Activated CD4-positive, alpha-beta T cell treated with anti-CD3 and anti-CD28 coated beads for 36 hours (primary cell): Measurements from ENCODE around the gene LRP8. TPM values are rescaled to one million over a fixed set of nuclear protein-coding genes. Genes with fewer than 3 reads are reported as not detected.

ENCODE experiments used
- ATAC-seq: fragments of 200-7000 bp; cut with Tn5 transposase; one replicate; pipeline ENCODE4 v1.10.0; 2021; ENCODE audit warnings: mild to moderate bottlenecking, moderate library complexity
- CTCF ChIA-PET: fragments of 350-600 bp; sonication (Branson Sonifier 250); formaldehyde crosslinking; loops from one replicate; lab custom pipeline; 2021; ENCODE audit warnings: antibody characterized with exemption; lab: Charles Lee
- POLR2A ChIA-PET: fragments of 350-600 bp; sonication (Branson Sonifier 250); formaldehyde crosslinking; loops from one replicate; lab custom pipeline; 2021; ENCODE audit warnings: antibody characterized with exemption, inconsistent platforms; lab: Charles Lee
- DNase-seq: peaks from one replicate; pipeline ENCODE4 v3.0.0-alpha.2; 2020
- H3K27ac Mint-ChIP-seq: one replicate; pipeline ENCODE4 v1.8.0; 2021; ENCODE audit warnings: mixed read lengths
- H3K27me3 Mint-ChIP-seq: one replicate; pipeline ENCODE4 v1.8.0; 2021; ENCODE audit warnings: mixed read lengths
- H3K36me3 Mint-ChIP-seq: one replicate; pipeline ENCODE4 v1.8.0; 2021; ENCODE audit warnings: low read depth, mixed read lengths
- H3K4me1 Mint-ChIP-seq: one replicate; pipeline ENCODE4 v1.8.0; 2021; ENCODE audit warnings: mixed read lengths
- H3K4me3 Mint-ChIP-seq: one replicate; pipeline ENCODE4 v1.8.0; 2021; ENCODE audit warnings: mild to moderate bottlenecking, moderate library complexity, mixed read lengths
- H3K9me3 Mint-ChIP-seq: one replicate; pipeline ENCODE4 v1.8.0; 2021; ENCODE audit warnings: low read depth, mixed read lengths
- intact Hi-C, 2 experiments: fragments of 100-400 bp; cut with DNase I in 1 of 2; cut with micrococcal nuclease in 1 of 2; formaldehyde crosslinking; loops; one replicate each; pipeline versions ENCODE4 v1.14.2 to v1.15.1; 2022 to 2024; cut with DNase I, micrococcal nuclease
- total RNA-seq, 2 experiments: library from RNA; stranded (reverse); gene quantifications; one replicate each; pipeline ENCODE4 v1.2.3, GENCODE V29; 2021

Gene LRP8
- total RNA-seq, 2 experiments from 2014 or later = 40.6 to 46.5 TPM

DNA sequence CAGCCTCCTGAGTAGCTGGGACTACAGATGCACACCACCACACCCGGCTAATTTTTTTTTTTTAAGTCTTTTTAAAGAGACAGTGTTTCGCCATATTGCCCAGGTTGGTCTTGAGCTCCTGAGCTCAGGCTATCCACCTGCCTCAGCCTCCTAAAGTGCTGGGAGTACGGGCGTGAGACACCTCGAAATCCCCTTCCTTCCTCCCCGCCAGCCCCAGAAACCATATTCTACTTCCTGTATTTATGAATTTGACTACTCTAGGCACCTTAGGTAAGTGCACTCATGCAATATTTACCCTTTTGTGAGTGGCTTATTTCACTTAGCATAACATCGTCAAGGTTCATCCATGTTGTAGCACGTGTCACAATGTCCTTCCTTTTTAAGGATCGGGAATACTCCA, 6.9 kb upstream of the LRP8 start:
- ChIA-PET POLR2A (no interaction called here), CTCF (interaction anchor here (0.8 to 1.5 kb wide), 2 partner anchors 10 to 101 kb away, joined by 3 read pairs; no protein-coding TSS in a partner anchor)
- Mint-ChIP-seq H3K4me3 (no peak overlapping the region), H3K36me3 (peaks cover 6% of the 10 kb centered on the region), H3K4me1 (peaks cover 8% of the 10 kb centered on the region), H3K27me3 (no peaks in the 10 kb centered on the region), H3K9me3 (no peaks in the 10 kb centered on the region), H3K27ac (no peak overlapping the region)
- ATAC-seq (no peak), DNase-seq (no peak)
- intact Hi-C loops = no loop called here

GRCh38 chr1:53334312-53334711, 6.4 kb upstream of the LRP8 start:
- Mint-ChIP-seq H3K27ac (no peak overlapping the region), H3K27me3 (no peaks in the 10 kb centered on the region), H3K4me3 (no peak overlapping the region), H3K36me3 (peaks cover 6% of the 10 kb centered on the region), H3K4me1 (peaks cover 8% of the 10 kb centered on the region), H3K9me3 (no peaks in the 10 kb centered on the region)
- CTCF ChIA-PET = interaction anchor here (0.8 to 1.5 kb wide), 2 partner anchors 10 to 101 kb away, joined by 3 read pairs; no protein-coding TSS in a partner anchor
- ATAC-seq = no peak
- DNase-seq = no peak
- intact Hi-C loops = no loop called here
- POLR2A ChIA-PET = no interaction called here

GRCh38 chr1:53332833-53333232, 5.0 kb upstream of the LRP8 start:
- intact Hi-C loops = no loop called here
- H3K36me3 Mint-ChIP-seq = peaks cover 3% of the 10 kb centered on the region
- H3K27ac Mint-ChIP-seq = no peak overlapping the region
- ATAC-seq (no peak), DNase-seq (no peak)
- POLR2A ChIA-PET = no interaction called here
- no peak overlapping the region for H3K4me3 Mint-ChIP-seq
- no peaks in the 10 kb centered on the region for H3K27me3 Mint-ChIP-seq
- peaks cover 8% of the 10 kb centered on the region for H3K4me1 Mint-ChIP-seq
- CTCF ChIA-PET = interaction anchor here (0.6 kb wide), 2 partner anchors 103 to 1617 kb away, joined by 3 to 4 read pairs; no protein-coding TSS in a partner anchor
- no peaks in the 10 kb centered on the region for H3K9me3 Mint-ChIP-seq

DNA sequence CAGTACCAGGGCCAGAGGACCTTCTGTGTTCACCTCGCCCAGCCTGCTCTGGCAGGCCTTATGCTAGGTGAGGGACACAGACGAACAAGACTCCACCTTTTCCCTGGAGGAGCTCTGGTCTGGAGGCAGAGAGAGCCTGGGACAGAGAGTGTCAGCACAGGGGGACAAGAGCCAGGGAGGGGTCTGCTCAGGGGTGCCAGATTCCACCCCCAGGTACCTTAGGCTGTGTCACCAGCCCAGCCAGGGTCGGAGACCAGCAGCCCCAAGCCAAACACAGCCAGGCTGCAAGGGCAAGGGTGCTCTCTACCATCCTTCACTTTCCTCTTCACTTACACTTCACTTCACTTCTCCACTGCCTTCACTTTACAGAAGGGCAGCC, 4.3 kb upstream of the LRP8 start:
- Mint-ChIP-seq H3K27ac (no peak overlapping the region), H3K9me3 (no peaks in the 10 kb centered on the region), H3K4me3 (no peak overlapping the region), H3K4me1 (peaks cover 8% of the 10 kb centered on the region), H3K36me3 (peaks cover 4% of the 10 kb centered on the region), H3K27me3 (no peaks in the 10 kb centered on the region)
- POLR2A ChIA-PET = no interaction called here
- ATAC-seq (no peak), DNase-seq (no peak)
- CTCF ChIA-PET = interaction anchor here (0.6 kb wide), 1 partner anchor 104 kb away, joined by 4 read pairs; no protein-coding TSS in a partner anchor
- intact Hi-C loops = no loop called here

DNA sequence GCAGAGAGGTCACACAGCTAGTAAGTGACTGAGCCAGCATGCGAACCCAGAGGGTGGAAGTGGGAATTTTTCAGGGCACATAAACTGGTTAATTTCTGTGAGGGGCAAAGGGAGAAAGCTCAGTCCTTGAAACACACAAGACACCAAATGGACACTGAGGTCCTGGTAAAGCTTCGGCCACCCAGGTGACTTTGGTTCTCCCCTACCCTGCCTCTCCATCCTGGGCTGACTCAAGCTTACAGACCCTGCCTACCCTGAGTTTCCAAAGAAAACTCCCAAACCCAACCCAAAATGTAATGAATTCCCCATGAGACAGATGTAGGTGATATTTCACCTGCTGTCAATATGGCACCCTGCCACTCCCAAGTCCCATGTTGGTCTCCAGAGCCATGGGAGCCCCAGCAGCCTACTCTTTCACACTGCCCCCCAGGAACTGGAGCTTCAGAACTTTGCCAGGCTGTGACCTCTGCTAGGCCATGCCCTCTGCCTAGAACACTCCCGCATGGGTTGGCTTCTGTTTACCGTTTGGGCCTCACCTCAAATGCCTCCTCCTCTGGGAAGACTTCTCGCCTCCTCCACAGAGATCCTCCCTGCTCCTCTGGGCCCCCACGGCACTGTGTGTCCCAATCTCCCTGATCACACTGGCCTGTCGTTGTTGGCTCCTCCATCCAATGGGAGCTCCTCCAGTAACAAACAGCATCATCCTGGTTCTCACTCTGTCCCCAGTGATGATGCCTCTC, 3.7 kb upstream of the LRP8 start:
- H3K27me3 Mint-ChIP-seq = no peaks in the 10 kb centered on the region
- ChIA-PET CTCF (interaction anchor here (0.6 to 0.7 kb wide), 2 partner anchors 15 to 78 kb away, joined by 3 read pairs; no protein-coding TSS in a partner anchor), POLR2A (no interaction called here)
- H3K27ac Mint-ChIP-seq = no peak overlapping the region
- ATAC-seq = no peak
- no peak overlapping the region for H3K4me3 Mint-ChIP-seq
- H3K9me3 Mint-ChIP-seq = no peaks in the 10 kb centered on the region
- intact Hi-C loops = no loop called here
- peaks cover 8% of the 10 kb centered on the region for H3K36me3 Mint-ChIP-seq
- H3K4me1 Mint-ChIP-seq = peaks cover 8% of the 10 kb centered on the region
- no peak for DNase-seq

DNA sequence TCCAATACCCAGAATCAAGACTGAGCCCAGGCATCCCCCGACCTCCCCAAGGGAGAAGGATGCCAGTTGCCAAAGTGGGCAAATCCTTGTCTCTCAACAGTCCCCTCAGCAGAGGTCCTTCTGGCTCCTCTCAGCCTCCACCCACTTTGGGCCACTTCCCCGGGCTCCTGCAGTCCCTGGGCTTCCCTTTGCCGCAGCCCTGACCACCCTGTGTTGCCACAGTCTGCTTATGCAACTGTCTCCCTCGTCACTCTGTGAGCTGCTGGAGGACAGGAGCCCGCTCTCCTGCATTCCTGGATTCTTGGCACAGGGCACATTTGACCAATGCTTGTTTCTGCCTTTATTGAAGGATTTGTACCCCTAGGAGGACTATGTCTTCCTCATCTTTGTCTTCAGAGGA, 2.9 kb upstream of the LRP8 start:
- H3K36me3 Mint-ChIP-seq = peaks cover 11% of the 10 kb centered on the region

DNA sequence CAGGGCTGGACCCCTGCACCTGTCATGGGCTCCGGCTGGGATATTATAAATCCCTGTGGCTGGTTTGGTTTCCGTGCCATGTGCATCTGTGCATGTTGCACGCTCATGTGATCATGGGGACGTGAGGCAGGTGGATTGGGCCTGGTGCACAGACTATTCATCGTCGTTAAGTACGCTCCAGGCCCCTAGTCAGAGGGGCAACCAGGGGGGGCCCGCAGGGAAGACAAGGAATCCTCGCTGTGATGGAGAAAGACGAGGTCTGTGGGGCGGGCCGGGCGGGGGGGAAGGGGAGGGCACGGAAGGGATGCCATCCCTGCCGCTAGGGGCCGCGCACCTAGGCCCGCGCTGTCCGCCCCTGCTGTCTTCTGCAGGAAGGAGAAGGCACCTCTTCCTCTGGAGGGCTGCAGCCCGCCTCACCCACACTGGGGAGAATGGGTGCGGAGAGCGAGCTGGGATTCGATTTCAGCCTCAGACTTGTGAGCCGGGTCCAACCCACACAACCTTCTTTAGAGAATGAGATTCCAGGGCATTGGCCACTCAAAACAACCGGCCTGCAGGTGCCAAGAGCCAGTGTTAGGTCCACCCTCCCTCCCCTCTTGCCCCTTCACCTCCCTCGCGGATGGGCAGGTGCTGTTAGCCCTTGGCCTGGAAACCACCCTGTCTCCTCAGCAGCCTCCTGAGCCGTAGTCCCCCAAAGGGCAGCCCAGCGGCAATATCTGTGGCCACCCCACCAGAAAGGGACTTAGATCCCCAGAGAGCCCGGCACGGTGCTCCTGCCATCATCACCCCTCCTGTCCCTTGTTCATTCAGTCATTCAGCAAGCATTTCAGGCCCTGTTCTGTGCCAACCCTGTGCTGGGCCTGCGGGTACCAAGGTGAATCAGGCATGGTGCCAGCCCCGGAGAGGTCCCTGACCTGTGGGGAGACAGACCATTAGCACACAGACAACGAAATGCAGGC, 950 bp upstream of the LRP8 start:
- no peaks in the 10 kb centered on the region for H3K27me3 Mint-ChIP-seq
- intact Hi-C loops = loop anchor here (1.0 to 10.0 kb wide), 8 partner anchors 37 to 1712 kb away; partner anchors contain the start of genes IFT25 (in 1 of the 2), KTI12 (in 1 of the 2), LRRC42 (in 1 of the 2) and OSBPL9 (in 1 of the 2)
- H3K27ac Mint-ChIP-seq = peak overlapping the region; percentile 93
- peaks cover 15% of the 10 kb centered on the region for H3K4me1 Mint-ChIP-seq
- ChIA-PET POLR2A (no interaction called here), CTCF (no interaction called here)
- peak overlapping the region; percentile 90 for H3K4me3 Mint-ChIP-seq
- DNase-seq (peak; percentile 55), ATAC-seq (no peak)
- peaks cover 28% of the 10 kb centered on the region for H3K36me3 Mint-ChIP-seq
- H3K9me3 Mint-ChIP-seq = no peaks in the 10 kb centered on the region

More for the DNA sequence above, 2.9 kb upstream of the LRP8 start:
- Mint-ChIP-seq H3K27me3 (no peaks in the 10 kb centered on the region), H3K27ac (no peak overlapping the region), H3K4me3 (no peak overlapping the region), H3K9me3 (no peaks in the 10 kb centered on the region), H3K4me1 (peaks cover 10% of the 10 kb centered on the region)
- DNase-seq (no peak), ATAC-seq (no peak)
- intact Hi-C loops = no loop called here
- ChIA-PET POLR2A (no interaction called here), CTCF (interaction anchor here (0.6 to 0.7 kb wide), 2 partner anchors 14 to 79 kb away, joined by 3 read pairs; no protein-coding TSS in a partner anchor)

DNA sequence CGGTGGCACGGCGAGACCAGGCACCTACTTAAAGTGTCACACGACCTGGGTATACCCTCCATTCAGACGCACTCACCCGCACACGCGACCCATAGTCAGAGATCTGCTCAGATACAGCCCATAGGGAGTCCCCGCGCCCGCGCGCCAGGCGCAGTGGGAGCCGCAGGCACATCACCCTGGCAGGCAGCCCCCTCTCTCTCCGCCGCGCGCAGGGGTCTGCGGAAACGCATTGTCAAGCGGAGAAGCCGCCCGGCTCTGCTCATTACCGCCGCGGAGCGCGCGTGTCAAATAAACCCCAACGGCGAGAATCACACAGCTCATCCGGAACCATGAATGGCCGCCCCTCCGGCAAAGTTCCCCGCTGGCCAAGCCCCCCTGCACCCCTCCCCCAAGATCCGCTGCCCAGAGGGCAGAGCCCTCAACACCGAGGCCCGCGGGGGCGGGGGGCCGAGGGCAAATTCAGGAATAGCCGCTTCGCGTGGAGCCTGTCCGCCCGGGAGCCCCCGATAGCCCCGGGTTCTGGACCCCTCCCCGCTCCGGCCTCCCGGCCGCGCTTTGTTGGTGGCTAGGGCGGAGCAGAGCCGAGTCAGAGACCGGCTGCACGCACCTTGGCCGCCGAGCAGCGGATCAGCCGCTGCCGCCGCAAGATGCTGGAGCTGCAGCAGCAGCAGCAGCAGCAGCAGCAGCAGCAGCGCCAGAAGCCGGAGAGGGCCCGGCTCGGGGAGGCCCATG, 522 bp downstream of the LRP8 start:
- peak overlapping the region; percentile 97 for H3K27ac Mint-ChIP-seq
- peaks cover 17% of the 10 kb centered on the region for H3K4me1 Mint-ChIP-seq
- peak; percentile 2 for ATAC-seq
- no peaks in the 10 kb centered on the region for H3K9me3 Mint-ChIP-seq
- ChIA-PET POLR2A (no interaction called here), CTCF (interaction anchor here (0.7 kb wide), 1 partner anchor 77 kb away, joined by 3 read pairs; no protein-coding TSS in a partner anchor)
- DNase-seq = peak; percentile 72
- no peaks in the 10 kb centered on the region for H3K27me3 Mint-ChIP-seq
- intact Hi-C loops = loop anchor here (2.0 to 10.0 kb wide), 14 partner anchors 35 to 1710 kb away; partner anchors contain the start of genes CPT2 (in 1 of the 2), IFT25 (in 1 of the 2), KTI12 (in 1 of the 2) and LRRC42 (in 1 of the 2)
- peak overlapping the region; percentile 92 for H3K4me3 Mint-ChIP-seq
- peaks cover 36% of the 10 kb centered on the region for H3K36me3 Mint-ChIP-seq

DNA sequence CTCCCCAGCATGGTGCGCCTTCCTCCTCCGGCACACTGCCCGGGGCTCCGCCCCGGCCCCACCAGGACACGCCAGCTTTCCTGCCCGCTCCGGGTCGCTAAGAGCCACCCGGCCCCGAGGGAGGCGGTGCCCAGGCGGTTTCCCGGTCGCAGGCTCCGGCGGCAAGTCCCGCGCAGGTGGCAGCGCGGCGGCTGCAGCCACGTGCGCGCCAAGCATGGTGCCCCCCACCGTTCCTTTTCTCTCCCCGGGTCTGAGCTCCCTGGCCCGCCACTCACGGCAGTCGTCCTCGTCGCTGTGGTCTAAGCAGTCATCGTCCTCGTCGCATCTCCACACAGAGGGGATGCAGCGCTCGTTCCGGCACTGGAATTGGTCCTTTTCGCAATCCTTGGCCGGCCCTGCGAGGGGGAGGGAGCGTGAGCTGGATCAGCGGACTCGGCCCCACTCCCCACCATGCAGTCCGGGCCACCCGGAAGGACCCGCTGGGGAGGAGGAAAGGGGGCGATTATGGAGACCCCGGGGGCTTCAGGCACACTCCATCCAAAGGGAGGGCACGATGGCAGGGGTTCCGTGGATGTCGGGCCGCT, 1.2 kb downstream of the LRP8 start:
- peaks cover 43% of the 10 kb centered on the region for H3K36me3 Mint-ChIP-seq

DNA sequence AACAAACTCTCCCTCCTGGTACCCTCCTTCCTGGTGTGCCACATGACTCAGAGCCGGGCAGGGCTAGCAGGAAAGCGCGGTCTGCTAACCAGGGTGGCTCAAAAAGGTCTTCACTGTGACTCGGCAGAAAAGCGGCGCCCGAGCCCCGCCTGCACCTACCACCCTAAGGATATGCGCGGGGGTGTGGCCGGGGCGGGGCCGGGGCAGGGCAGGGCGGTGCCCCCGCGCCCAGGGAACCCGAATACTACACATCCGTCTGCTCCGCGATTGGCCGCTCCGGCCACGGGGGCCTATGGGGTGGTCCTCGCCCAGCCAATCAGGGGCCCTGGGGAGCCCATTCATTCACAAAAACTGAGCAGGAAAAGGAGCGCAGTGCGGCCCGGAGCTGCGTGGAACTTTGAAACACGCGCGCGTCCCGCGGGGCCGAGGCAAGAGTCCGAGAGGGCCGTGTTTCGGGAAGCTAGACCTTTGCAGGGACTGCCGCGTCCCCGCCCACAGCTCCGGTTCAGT, 1.7 kb downstream of the LRP8 start:
- ChIA-PET POLR2A (interaction anchor here (0.6 kb wide), 1 partner anchor 1440 kb away, joined by 8 read pairs; no protein-coding TSS in a partner anchor), CTCF (no interaction called here)
- H3K4me1 Mint-ChIP-seq = peaks cover 19% of the 10 kb centered on the region
- peaks cover 46% of the 10 kb centered on the region for H3K36me3 Mint-ChIP-seq
- intact Hi-C loops = loop anchor here (1.0 to 10.0 kb wide), 24 partner anchors 15 to 1709 kb away; partner anchors contain the start of genes CPT2 (in 2 of the 2), CZIB (in 2 of the 2), LRRC42 (in 2 of the 2) and MAGOH (in 2 of the 2)
- peak overlapping the region; percentile 92 for H3K4me3 Mint-ChIP-seq
- peak; percentile 89 for ATAC-seq
- DNase-seq = peak; percentile 98
- H3K27me3 Mint-ChIP-seq = no peaks in the 10 kb centered on the region
- peak overlapping the region; percentile 93 for H3K27ac Mint-ChIP-seq
- H3K9me3 Mint-ChIP-seq = no peaks in the 10 kb centered on the region

More for the DNA sequence above, 1.2 kb downstream of the LRP8 start:
- H3K9me3 Mint-ChIP-seq = no peaks in the 10 kb centered on the region
- peak overlapping the region; percentile 97 for H3K27ac Mint-ChIP-seq
- H3K4me1 Mint-ChIP-seq = peaks cover 19% of the 10 kb centered on the region
- intact Hi-C loops = loop anchor here (1.0 to 10.0 kb wide), 24 partner anchors 15 to 1709 kb away; partner anchors contain the start of genes CPT2 (in 2 of the 2), CZIB (in 2 of the 2), LRRC42 (in 2 of the 2) and MAGOH (in 2 of the 2)
- H3K27me3 Mint-ChIP-seq = no peaks in the 10 kb centered on the region
- H3K4me3 Mint-ChIP-seq = peak overlapping the region; percentile 92
- peak; percentile 43 for ATAC-seq
- ChIA-PET POLR2A (interaction anchor here (0.6 kb wide), 1 partner anchor 1440 kb away, joined by 8 read pairs; no protein-coding TSS in a partner anchor), CTCF (no interaction called here)
- DNase-seq = no peak
